GM18511 (cell line): ENCODE data around the gene MED10.

Experiments used
- ATAC-seq: cut with Tn5 transposase; IDR thresholded peaks from one replicate; pipeline ENCODE4 v1.9.1; 2021; ENCODE audit warnings: mild to moderate bottlenecking, moderate library complexity; ENCODE audit not compliant: unreplicated experiment

Gene MED10

GRCh38 chr5:6353602-6354302 lies 24.6 kb downstream of the MED10 start:
- no peak for ATAC-seq

DNA sequence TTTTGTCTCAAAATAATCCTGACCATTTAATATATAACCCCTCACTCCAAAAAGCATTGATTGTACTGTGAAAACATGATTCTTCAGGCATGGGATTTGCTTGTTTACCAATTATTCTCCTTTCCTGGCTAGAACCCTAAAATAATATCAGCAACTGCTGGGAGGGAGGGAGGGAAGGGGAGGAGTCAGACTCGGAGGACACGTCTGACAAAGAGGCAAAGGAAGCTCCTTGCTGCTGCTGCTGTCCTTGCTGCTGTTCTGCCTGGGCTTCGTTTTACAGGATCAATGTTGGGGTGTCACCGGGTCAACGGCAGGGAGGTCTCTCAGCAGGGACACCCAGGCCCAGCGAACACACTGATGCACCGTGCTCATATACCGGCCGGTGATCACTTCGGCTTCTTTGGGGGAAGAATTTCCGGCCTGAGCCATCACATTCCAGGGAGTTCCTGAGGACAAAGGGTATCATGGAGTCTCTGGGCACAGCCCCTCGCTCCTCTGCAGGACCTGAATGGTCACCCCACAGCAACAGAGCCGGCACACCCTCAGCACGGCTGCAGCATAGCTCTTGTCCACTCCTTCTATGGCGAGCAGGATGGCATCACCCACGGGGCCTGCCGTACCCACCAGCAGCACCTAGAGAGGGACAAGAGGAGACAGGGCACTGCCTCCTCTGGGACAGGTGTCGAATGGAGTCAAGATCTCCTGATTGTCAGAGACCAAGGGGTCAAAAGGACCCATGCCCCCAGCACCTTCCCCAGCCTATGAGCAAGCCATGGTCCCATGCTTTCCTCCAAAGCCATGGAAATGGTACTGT lies 27.9 kb downstream of the MED10 start:
- no peak for ATAC-seq

DNA sequence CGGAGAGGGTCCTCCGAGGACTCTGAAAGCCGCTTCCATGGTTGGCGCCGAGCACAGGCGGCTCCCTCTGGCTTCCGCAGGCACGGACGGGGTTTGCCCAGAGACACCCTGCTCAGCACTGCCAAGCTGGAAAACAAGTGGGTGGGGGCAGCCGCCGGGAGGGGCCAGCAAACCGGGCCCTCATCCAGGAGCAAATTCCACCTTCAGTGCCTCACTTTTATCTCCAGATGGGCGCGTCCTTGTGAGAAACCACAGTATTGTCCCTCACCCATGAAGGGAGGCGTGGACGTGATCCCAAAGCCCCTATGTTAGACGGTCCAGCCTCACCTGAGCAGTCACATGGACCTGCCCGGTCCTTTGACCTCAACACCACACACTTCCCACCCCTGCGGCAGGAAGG lies 29.0 kb downstream of the MED10 start:
- no peak for ATAC-seq

GRCh38 chr5:6348476-6349000 lies 29.8 kb downstream of the MED10 start:
- ATAC-seq, result no peak

DNA sequence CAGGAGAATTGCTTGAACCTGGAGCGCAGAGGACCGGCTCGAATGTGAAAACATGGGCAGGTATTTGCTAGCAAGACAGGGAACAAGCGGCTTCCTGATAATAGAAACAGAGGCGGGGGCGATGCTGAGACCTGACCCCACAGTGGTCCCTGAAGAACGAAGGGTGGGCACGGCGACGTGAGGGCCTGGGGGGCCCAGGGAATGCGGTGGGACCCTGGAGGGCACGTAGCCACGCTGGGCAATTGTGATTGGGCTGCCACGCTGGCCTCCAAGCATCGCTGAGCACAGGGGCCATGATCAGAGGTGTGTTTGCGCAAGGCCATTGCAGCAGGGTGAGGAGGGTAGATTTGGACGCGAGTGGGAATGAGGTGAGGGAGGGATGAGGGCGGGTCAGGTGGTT lies 30.7 kb downstream of the MED10 start:
- no peak for ATAC-seq

- no peak for ATAC-seq
These were observed 31.2 kb downstream of the MED10 start for GRCh38 chr5:6347165-6347564.

DNA sequence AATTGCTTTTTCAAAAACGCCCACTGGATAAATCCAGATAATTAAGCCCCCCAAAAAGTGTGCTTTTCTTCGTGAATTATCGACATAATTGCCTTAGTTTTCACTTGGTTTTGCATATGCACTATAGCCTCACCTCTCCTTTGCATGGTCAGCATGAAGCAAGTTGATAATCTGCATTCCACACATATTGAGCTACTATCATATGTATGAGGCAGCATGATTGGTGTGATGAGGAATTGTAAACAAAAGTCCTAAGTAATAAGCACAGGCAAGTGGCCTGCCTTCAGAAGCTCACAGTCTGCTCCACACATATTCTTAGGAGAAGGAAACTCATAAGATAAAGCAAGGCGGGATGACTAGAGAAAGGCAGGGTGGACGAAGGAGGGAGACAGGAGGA lies 33.8 kb downstream of the MED10 start:
- ATAC-seq, result no peak

GRCh38 chr5:6343951-6344592 lies 34.3 kb downstream of the MED10 start:
- ATAC-seq, result no peak

DNA sequence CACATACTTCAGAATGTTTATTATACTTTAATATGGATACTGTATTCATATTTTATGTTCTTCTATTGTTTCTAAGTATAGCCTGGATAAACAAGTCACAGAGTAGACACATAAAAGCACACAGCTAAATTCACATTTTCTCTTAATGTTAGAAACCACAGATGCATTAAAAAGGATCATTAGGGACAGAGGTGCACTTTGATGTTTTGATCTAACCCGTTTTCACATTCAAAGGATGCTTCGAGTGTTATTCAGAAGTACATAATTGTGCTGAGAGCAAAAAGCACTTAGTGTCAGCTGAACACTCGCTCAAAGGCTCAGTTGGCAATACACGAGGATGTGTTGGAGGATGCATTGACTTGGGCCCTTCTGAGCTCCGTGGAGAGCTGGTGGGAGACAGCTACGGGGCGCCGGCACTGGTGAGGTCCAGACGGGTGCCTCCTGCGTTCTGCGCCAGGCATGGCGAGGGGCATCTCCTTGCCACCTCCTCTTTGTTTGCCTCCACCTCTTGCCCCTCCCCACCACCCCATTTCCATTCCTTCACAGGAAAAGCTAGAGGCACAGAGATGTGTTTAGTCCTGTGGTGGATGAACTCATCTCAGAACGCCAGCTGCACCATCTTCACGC lies 35.5 kb downstream of the MED10 start:
- ATAC-seq, result no peak

GRCh38 chr5:6340100-6340499 lies 38.2 kb downstream of the MED10 start:
- no peak for ATAC-seq

DNA sequence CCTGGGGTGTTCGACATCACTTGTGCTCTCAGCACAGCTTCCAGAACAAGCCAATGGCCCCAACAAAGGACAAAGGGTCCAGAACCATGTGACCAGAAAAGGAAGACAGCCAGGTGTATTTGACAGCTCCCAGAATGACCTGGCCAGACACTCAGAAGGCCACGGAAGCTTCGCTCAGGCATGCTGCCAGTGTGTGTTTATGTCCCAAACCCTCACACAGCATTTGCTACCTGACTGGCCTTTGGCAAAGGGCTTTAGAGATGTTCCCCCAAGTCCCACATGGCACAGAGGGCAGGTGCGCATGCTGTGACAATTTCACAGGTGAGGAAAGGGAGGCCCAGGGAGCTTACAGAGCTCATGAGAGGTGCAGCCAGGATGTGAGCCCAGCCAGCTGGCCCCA lies 39.5 kb downstream of the MED10 start:
- ATAC-seq, result no peak

- no peak for ATAC-seq
These were observed 40.2 kb downstream of the MED10 start for GRCh38 chr5:6338135-6338534.

DNA sequence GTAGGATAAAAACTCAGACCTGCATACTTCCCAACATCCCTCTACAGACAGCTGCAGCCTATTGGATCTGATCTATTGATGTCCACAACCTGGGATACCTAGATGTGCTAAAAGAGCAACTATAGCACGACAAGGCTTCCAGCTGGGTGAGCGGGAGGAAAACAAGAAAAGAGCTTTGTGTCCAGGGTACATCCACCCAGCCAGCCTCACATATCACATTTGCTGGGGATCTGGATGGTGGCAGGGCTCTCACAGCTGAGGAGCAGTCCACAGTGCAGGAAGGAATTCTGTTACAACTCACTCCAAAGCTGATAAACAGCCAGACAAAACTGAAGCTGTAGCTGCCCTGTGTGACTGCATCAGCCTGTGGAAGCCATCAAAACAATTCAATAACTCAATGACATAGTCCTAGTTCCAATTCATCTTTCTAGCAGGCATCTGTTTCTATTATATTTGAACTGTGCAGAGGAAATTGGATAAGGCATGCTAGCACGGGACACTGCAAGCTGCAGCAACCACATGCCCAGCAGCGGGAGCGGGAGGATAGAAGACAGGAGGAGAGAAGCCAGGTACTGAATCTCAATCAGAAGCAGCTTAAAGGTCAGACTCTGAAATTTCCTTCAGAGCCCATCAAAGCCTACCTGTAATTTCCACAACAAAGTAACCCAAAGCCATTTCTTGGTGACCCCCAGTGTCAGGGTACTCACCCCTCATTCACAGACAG lies 45.0 kb downstream of the MED10 start:
- no peak for ATAC-seq

- ATAC-seq, result no peak
These were observed 50.2 kb downstream of the MED10 start for GRCh38 chr5:6328173-6328572.

DNA sequence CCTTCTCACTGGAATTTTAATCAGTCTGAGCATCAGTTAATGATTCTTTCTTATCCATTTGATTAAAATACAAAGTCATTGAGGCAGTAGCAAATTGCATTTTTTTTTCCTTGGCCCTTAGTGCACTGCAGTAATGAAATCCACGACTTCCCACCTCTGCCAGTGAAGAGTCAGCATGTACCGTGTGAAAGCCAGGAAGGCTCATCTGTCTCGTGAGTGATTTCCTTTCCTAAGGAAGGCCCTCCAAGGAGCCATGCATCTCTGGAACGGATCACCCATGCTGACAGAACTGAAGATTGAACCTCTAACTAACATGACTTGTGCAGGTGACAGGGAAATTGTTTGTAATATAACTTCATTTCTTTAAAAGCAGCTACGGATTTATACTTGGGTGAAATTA lies 51.6 kb downstream of the MED10 start:
- no peak for ATAC-seq

DNA sequence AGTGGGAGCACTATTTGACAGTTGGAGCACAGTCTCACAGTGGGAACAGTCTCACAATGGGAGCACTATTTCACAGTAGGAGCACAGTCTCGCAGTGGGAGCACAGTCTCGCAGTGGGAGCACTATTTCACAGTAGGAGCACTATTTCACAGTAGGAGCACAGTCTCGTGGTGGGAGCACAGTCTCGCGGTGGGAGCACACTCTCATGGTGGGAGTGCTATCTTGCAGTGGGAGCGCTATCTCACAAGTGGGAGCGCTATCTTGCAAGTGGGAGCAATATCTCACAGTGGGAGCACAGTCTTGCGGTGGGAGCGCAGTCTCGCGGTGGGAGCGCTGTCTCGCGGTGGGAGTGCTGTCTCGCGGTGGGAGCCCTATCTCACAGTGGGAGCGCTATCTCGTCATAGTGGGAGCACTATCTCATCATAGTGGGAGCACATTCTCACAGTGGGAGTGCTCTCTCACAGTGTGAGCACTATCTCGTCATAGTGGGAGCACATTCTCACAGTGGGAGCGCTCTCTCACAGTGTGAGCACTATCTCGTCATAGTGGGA lies 56.1 kb downstream of the MED10 start:
- ATAC-seq, result no peak
